Progenitor cell of endocrine pancreas (in vitro differentiated cells): Measurements from ENCODE around the gene HES4. TPM values are rescaled to one million over a fixed set of nuclear protein-coding genes. Genes with fewer than 3 reads are reported as not detected.
"Not testable (repeated sequence)": the region's sequence is repeated elsewhere in the genome, so short reads cannot be mapped to it uniquely, and the experiment has no call there.

Source experiments
- DNase-seq: peaks from one replicate; pipeline ENCODE4 v3.0.0; 2021; ENCODE audit warnings: low spot score; ENCODE audit not compliant: unreplicated experiment
- H3K27ac Mint-ChIP-seq: 2 replicates; pipeline ENCODE4 v1.8.0; 2021; ENCODE audit warnings: mild to moderate bottlenecking, moderate library complexity, mixed read lengths
- H3K27me3 Mint-ChIP-seq: 2 replicates; pipeline ENCODE4 v1.8.0; 2021; ENCODE audit warnings: mixed read lengths
- H3K36me3 Mint-ChIP-seq: 2 replicates; pipeline ENCODE4 v1.8.0; 2022; ENCODE audit warnings: mixed read lengths; ENCODE audit not compliant: insufficient read depth
- H3K4me1 Mint-ChIP-seq: 2 replicates; pipeline ENCODE4 v1.8.0; 2021; ENCODE audit warnings: low read depth, mixed read lengths
- H3K4me3 Mint-ChIP-seq: 2 replicates; pipeline ENCODE4 v1.8.0; 2021; ENCODE audit warnings: low read depth, mild to moderate bottlenecking, moderate library complexity, mixed read lengths
- H3K9me3 Mint-ChIP-seq: 2 replicates; pipeline ENCODE4 v1.8.0; 2021; ENCODE audit warnings: low read depth, mixed read lengths
- CTCF ChIP-seq: fragments of 200-600 bp; sonication (generic); IDR thresholded peaks from one replicate; pipeline ENCODE4 v1.5.0; 2021; ENCODE audit warnings: antibody characterized with exemption, mild to moderate bottlenecking; ENCODE audit not compliant: unreplicated experiment
- total RNA-seq: library from RNA; stranded (reverse); gene quantifications from 2 replicates; pipeline ENCODE4 v1.2.1, GENCODE V29; 2021

HES4 gene
- total RNA-seq, 1 donor from 2014 or later: 83.8 TPM

- Mint-ChIP-seq H3K4me1 (peaks cover 3% of the 10 kb centered on the region), H3K4me3 (no peak overlapping the region), H3K27me3 (peaks cover 45% of the 10 kb centered on the region), H3K27ac (no peak overlapping the region), H3K9me3 (peaks cover 18% of the 10 kb centered on the region), H3K36me3 (peaks cover 7% of the 10 kb centered on the region)
- DNase-seq: no peak
- no peak for TF ChIP-seq CTCF
Observed at GRCh38 chr1:991895-992294, 8.0 kb downstream of the HES4 start.

- H3K27ac Mint-ChIP-seq, H3K4me1 Mint-ChIP-seq, H3K4me3 Mint-ChIP-seq, H3K36me3 Mint-ChIP-seq, DNase-seq: not testable (repeated sequence)
- Mint-ChIP-seq H3K27me3 (peaks cover 48% of the 10 kb centered on the region), H3K9me3 (peaks cover 18% of the 10 kb centered on the region)
Observed at GRCh38 chr1:991275-991674, 8.6 kb downstream of the HES4 start.

GRCh38 chr1:988061-988460 lies 11.8 kb downstream of the HES4 start:
- not testable (repeated sequence) for H3K4me3 Mint-ChIP-seq

GRCh38 chr1:985126-985525 lies 14.8 kb downstream of the HES4 start:
- Mint-ChIP-seq H3K9me3 (peaks cover 11% of the 10 kb centered on the region), H3K27me3 (peaks cover 57% of the 10 kb centered on the region), H3K4me1 (no peaks in the 10 kb centered on the region), H3K27ac (no peak overlapping the region), H3K36me3 (peaks cover 3% of the 10 kb centered on the region), H3K4me3 (no peak overlapping the region)
- DNase-seq: no peak
- no peak for TF ChIP-seq CTCF

More at GRCh38 chr1:988061-988460, 11.8 kb downstream of the HES4 start:
- H3K27ac Mint-ChIP-seq, DNase-seq, H3K4me1 Mint-ChIP-seq, H3K36me3 Mint-ChIP-seq: not testable (repeated sequence)
- H3K27me3 Mint-ChIP-seq: peaks cover 57% of the 10 kb centered on the region
- H3K9me3 Mint-ChIP-seq: peaks cover 18% of the 10 kb centered on the region

- Mint-ChIP-seq H3K36me3 (peaks cover 3% of the 10 kb centered on the region), H3K27ac (no peak overlapping the region), H3K27me3 (peaks cover 51% of the 10 kb centered on the region), H3K9me3 (peaks cover 11% of the 10 kb centered on the region), H3K4me3 (no peak overlapping the region), H3K4me1 (no peaks in the 10 kb centered on the region)
- no peak for DNase-seq
- TF ChIP-seq CTCF: peak; percentile 26
Observed at GRCh38 chr1:984476-984814, 15.5 kb downstream of the HES4 start.

GRCh38 chr1:983798-984475 lies 16.0 kb downstream of the HES4 start:
- H3K27ac Mint-ChIP-seq: no peak overlapping the region
- peak; percentile 98 for TF ChIP-seq CTCF
- DNase-seq: peak; percentile 70

More at GRCh38 chr1:983798-984475, 16.0 kb downstream of the HES4 start:
- Mint-ChIP-seq H3K9me3 (peaks cover 8% of the 10 kb centered on the region), H3K4me3 (no peak overlapping the region), H3K4me1 (no peaks in the 10 kb centered on the region), H3K36me3 (peaks cover 3% of the 10 kb centered on the region), H3K27me3 (peaks cover 46% of the 10 kb centered on the region)
